SU-DHL-6 (cell line): ENCODE measurements around the gene TAB2.

Source experiments
- CTCF ChIP-seq: fragments of 200-600 bp; sonication (generic); IDR thresholded peaks from one replicate; pipeline ENCODE4 v1.5.1; 2017; ENCODE audit warnings: antibody characterized with exemption, mild to moderate bottlenecking, low read length, moderate library complexity; ENCODE audit not compliant: insufficient read depth, poor library complexity, severe bottlenecking
- EZH2phosphoT487 ChIP-seq: fragments of 200-600 bp; sonication (generic), shearing (Covaris generic); conservative IDR thresholded peaks from 2 replicates; pipeline ENCODE4 v1.6.1; 2018; ENCODE audit warnings: mild to moderate bottlenecking, antibody characterized with exemption, low read length, moderate library complexity, mixed read lengths

- TF ChIP-seq CTCF (no peak), EZH2phosphoT487 (no peak)
These were observed 520 bp upstream of the TAB2 start for GRCh38 chr6:149316740-149317643.
